Measurements from ENCODE around the gene TUBB4B.
"Not testable (repeated sequence)": the region's sequence is repeated elsewhere in the genome, so short reads cannot be mapped to it uniquely, and the experiment has no call there.

Gene TUBB4B

DNA sequence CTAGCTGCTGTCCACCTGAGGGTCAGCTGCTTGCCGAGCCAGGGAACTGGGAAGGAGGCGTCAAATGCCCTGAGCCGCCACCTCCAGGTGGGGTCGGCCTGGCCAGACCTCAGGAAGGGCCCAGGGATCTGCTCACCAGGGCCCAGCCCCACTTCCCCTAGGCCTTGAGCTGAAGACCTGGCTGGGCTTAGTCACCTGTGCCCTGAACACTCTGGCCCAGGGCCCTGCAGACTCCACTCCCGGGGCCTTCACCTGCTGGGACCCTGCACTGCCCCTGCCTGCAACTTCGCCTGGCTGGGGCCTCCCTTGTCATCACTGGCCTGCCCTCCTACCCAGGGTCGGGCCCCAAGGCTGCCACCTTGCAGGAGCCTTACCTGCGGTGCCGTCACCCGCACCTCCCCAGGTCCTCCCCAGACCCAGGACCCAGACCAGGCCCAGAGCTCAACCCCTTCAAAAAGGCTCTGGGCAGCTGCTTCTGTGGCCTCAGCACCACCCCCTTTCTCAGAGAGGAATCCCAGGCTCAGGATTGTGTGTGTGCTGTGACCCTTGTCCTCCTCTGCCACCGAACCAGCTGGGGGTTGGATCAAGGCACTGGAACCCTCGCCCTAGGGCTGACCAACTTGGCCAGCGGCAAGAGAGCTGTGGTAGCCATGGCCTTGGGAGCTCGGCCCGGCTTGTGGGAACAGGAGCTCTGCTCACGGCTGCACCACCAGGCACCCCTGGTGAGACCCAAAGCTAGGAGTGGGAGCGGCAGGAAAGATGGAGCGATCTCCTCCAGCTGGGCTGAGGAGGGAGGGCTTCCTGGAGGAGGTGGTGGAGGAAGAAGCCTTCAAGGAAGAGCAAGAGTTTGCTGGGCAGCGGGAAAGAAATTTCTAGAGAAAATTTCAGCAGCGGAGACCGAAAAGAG, 12.9 kb downstream of the TUBB4B start:
- no peak for DNase-seq

DNA sequence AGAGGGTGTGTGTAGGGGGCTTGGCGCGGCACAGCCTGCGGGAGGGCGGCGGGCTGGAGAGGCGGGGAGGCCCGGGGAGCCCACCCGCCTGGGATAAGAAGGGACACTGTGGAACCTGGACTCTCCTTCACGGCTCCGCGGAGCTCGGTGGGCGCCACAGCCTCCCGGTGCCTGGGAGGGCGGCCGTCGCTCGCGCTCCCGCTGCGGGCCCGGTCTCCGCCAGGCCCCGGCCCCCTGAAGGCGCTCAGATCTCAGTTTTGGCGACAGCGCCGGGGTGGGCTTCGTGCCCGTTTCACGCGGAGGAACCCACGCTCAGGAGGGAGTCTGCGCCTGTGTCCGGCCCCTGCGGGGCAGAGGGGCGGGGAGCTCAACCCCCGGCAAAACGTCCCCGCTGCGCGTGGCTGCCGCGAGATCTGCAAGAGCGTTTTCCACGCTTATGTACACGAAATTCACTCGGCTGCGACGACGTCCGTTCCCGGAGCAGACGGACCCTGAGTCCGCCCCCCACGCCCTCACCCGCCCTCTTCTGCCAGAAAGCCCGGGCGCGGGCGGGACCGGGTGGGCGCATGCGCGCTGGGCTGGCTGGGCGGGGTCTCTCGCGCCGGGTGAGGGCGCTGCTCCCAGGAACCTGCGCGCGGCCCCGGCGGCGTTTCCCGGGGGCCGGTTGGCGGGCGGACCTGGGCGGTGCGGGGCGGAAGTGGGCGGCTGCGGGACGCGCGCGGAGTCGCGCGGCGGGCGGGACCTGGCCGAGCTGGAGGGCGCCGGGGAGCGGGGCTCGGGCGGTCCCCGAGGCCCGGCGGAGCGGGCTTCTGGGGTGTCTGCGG, 13.7 kb downstream of the TUBB4B start, which contains the start of gene NELFB:
NELFB (plus strand) TSS at position 704 of the 824 bp plus-strand sequence.
- peak; percentile 29 for DNase-seq

DNA sequence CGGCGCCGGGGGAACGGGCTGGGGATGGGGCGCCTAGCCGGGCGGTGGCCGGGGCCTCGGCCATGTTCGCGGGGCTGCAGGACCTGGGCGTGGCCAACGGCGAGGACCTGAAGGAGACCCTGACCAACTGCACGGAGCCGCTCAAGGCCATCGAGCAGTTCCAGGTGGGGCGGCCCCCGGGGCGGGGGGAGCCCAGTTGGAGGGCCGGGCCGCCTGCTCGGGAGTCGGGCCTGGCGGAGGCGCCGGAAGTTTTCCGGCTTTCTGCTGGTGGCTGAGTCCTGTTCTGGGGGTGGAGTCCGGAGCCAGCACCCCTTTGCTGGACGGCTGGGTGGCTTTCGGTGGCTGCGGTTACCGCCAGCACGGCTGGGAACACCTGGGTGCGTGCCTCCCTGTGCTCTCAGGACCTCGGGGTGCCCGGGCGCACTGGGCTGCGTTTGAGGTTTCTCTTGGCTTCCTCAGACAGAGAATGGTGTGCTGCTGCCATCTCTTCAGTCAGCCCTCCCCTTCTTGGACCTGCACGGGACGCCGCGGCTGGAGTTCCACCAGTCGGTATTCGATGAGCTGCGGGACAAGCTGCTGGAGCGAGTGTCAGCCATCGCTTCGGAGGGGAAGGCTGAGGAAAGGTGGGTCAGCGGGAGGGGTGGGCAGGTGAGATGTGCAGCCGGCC, 14.5 kb downstream of the TUBB4B start:
- no peak for DNase-seq

DNA sequence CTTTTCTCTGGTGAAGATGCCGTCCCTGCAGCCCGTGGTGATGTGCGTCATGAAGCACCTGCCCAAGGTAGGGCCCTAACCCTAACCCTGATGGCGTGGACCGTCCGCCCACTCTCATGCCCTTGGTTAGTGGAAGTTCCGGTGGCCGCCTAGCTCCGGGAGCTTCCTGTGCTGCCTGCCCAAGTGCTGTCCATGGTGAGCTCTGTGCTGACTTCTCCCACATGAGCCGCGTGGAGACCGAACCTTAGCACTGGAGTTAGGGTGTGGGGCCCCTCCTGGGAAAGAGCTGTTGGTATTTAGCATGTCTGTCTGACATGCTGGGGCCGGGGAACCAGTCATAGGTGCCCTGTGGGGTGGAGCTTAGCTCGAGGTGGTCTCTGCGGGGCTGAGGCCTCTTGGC, 15.3 kb downstream of the TUBB4B start:
- DNase-seq = no peak

DNA sequence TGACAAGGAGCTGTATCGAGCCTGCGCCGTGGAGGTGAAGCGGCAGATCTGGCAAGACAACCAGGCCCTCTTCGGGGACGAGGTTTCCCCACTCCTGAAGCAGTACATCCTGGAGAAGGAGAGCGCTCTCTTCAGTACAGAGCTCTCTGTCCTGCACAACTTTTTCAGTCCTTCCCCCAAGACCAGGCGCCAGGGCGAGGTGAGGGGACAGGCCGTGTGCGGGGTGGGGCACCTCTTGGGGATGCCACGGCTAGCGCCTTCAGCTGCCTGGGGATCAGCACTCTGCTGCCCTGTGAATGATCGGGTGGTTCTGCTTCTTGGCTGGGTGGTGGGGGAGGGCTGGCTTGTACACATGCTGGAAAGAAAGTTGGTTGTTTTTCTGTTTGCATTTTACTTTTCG, 15.8 kb downstream of the TUBB4B start:
- no peak for DNase-seq

DNA sequence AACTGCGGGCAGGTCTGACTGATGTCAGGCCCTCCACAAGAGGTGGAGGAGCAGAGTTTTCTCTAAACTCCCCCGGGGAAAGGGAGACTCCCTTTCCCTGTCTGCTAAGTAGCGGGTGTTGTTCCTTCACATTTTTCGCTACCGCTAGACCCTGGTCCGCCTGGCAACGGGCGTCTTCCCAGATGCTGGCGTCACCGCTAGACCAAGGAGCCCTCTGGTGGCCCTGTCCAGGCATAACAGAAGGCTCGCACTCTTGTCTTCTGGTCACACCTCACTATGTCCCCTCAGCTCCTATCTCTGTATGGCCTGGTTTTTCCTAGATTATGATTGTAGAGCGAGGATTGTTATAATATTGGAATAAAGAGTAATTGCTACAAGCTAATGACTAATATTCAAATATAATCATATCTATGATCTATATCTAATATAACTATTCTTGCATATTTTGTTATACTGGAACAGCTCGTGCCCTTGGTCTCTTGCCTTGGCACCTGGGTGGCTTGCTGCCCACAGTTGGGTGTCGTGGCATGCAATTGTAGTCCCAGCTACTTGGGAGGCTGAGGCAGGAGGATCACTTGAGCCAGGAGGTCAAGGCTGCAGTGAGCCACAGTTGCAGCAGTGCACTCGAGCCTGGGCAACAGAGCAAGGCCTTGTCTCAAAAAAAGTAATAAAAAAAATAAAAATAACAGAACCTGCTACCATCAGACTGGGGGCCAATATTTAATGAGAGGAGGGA, 21.3 kb downstream of the TUBB4B start:
- not testable (repeated sequence) for DNase-seq

DNA sequence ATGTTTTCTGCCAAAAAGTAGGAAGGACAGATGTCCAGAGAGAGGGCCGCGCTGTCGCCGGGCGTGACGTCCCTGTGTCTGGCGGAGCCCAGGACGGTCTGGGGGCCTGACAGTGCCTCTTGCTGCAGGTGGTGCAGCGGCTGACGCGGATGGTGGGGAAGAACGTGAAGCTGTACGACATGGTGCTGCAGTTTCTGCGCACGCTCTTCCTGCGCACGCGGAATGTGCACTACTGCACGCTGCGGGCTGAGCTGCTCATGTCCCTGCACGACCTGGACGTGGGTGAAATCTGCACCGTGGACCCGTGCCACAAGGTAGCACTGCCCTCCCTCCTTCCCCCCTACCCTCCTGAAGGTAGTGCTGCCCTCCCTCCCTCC, 21.8 kb downstream of the TUBB4B start:
- DNase-seq = no peak

DNA sequence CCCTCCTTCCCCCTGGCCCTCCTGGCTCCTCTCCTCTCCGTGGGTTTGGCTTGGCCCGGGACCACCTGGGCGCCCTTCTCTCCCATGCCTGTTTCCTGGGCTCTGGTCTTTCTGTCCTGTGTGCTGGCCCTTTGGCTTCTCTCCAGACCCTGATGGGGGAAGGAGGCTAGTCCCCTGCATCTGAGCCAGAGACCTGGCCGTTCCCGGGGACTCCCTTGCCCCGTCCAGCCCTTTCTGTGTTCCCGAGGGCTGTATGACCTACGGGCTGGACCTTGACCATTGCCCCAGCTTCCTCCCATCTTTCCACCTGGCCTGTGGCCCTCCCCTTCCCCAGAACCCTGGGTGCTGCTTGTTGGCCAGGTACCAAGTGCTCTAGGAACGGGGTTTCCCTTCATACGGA, 22.4 kb downstream of the TUBB4B start:
- DNase-seq = no peak

DNA sequence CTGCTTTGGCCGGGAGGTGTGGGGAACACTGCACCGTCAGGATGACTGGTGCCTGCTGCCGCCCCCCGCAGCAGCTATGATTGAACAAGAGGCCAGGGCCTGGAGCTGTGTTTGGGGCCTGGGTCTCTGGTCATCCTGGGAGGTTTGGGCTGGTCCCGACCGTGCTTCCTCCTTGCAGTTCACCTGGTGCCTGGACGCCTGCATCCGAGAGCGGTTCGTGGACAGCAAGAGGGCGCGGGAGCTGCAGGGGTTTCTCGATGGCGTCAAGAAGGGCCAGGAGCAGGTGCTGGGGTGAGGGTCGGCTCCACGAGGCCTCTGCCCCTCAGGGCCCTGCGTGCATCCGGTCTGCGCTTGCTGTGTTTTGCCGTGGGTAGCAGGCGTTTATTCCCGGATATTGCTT, 23.0 kb downstream of the TUBB4B start:
- DNase-seq = no peak

DNA sequence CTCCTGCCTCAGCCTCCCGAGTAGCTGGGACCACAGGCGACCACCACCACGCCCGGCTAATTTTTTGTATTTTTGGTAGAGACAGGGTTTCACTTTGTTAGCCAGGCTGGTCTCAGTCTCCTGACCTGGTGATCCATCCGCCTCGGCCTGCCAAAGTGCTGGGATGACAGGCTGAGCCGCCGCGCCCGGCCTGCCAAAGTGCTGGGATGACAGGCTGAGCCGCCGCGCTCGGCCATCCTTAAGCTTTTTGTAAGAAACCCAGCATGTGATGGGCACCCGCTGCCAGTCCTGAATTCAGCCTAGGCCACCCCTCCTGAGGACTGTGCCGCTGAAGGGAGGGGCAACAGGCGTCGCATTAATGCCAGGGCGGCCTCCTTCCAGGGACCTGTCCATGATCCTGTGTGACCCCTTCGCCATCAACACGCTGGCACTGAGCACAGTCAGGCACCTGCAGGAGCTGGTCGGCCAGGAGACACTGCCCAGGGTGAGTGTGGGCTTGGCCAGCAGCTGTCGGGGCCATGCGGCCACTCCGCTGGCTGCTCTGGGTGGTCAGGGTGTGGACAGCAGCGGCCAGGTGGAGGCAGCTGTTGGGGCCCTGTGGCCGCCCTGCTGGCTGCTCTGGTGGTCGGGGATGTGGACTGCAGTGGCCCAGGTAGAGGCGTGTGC, 24.5 kb downstream of the TUBB4B start:
- DNase-seq = no peak

DNA sequence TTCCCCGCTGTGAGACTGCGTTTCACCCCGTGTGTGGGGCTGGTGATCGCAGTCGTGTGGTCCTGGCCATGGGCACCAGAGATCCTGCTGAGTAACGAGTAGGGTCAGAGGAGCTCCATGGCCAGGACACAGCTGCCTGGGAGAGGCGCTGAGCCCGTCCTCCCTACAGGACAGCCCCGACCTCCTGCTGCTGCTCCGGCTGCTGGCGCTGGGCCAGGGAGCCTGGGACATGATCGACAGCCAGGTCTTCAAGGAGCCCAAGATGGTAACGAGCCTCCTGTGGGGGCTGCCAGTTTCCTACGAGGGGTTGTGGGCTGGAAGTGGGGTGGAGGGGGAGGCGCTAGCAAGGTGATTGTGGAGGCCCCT, 25.1 kb downstream of the TUBB4B start:
- no peak for DNase-seq

DNA sequence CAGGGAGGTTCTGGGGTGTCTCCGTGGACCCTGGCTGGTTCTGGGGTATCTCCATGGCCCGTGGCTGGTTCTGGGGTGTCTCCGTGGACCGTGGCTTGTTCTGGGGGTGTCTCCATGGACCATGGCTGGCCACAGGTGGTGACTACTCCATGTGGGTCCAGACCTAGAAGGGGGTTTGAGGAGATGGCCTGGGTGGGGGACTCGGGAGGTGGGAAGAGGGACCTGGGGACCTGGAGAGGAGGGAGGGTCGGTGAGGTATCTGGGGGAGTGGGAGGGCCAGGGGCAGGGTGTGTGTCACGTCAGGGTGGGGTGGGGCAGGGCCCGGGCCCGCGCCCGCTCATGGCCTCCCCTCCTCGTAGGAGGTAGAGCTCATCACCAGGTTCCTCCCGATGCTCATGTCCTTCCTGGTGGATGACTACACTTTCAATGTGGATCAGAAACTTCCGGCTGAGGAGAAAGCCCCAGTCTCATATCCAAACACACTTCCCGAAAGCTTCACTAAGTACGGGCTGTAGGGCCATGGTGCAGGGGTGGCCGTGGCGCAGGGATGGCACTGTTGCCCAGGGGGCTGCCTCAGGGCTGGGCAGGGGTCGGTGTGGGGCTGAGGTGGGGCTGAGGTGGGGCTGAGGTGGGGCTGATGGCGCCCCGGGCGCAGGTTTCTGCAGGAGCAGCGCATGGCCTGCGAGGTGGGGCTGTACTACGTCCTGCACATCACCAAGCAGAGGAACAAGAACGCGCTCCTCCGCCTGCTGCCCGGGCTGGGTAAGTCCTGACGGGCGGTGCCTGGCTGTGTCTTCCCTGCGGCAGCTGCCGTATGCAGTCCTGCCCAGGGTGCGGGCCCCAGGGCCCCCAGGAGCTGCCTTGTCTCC, 25.7 kb downstream of the TUBB4B start:
- DNase-seq = no peak

DNA sequence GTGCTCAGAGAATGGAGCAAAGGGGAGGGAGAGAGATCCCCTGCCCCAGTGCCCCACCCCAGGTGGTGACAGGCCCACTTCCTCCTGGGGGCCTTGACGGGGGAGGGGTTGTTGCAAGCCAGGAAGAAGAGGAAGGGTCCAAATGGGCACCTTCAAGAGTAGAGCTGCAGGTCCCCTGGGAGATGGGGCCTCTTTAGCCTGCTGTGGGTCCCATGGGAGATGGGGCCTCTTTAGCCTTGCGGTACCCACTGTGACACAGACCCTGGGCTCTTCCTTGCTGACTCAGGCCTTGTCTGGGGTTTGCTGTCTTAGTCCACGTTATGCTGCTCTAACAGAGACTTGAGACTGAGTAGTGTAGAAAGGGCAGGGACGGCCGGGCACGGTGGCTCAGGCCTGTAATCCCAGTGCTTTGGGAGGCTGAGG, 26.9 kb downstream of the TUBB4B start:
- DNase-seq = no peak

DNA sequence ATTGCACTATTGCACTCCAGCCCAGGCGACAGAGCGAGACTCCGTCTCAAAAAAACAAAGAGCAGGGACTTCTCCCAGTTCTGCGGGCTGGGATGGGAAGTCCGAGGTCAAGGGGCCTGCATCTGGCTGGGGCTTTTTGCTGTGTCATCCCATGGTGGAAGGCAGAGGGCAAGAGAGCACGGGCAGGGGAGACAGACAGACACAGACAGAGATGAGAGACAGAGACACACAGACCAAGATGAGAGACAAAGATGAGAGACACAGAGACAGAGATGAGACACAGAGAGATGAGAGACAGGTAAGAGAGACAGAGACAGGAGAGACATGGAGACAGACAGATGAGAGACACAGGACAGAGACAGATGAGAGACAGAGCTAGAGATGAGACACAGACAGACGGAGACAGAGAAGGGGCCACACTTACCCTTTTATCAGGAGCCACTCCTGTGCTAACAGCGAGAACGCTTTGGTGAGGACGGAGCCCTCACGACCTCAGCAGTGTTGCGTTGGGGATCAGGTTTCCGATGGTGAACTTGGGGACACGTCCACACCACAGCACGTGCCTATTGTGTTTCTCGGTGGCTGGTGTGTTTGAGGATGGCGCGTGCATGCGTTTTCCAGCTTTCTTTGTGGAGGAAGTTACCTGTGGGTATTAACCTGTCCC, 27.6 kb downstream of the TUBB4B start:
- DNase-seq = no peak

DNA sequence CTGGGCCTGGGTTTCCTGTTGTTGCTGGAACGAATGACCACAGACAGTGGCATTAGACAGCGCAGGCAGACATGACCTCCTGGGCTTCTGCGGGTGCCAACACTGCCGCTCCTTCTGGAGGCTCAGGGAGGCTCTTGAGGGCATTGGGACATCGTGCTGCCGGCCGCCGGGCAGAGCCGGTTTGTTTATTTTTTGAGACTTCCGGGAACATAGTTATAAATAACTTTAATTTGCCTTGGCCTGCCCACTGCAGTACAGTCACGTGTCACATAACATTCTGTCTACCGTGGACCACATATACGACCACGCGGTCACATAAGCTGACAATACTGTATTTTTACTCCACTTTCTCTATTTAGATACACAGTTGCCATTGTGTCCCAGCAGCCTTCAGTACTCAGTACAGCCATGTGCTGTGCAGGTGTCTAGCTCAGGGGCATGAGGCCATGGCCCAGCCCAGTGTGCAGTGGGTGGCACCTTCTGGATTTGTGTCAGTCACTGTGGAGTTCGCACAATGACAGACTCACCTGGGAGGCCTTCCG, 28.2 kb downstream of the TUBB4B start:
- no peak for DNase-seq

DNA sequence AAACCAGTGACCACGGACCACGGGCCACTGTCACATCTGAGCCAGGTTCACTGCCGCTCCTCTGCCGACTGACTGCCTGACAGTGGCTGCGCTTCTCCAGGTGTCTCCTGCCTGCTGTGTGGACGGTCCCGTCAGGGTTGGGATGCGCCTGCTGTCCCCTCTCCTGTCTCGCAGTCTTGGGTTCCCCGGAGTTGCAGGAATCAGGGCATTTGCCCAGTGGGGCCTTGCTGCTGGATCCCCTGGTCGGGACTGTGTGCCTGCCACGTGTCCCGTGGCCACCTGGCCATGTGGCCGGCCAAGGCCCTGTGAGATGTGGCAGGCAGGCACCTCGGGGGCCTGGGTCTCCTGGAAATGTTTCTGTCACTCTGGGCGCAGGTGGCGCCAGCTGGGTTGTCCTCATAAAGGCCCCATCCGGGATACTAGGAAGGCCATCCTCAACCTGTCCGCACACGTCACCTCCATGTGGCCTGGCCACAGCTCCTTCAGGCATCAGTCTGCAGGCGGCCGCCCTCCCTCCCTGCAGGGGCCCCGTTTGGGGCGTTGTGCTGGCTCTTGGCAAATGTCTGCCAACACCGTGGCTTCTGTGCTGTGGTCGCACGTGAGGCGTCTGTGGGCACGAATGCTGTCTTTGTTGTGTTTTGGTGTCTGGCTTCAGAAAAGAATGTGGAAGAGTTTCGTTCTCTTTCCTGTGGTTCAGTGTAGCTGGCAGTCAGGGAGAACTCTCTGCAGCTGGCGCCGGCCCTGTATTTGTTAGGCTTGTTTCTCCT, 30.0 kb downstream of the TUBB4B start:
- no peak for DNase-seq

DNA sequence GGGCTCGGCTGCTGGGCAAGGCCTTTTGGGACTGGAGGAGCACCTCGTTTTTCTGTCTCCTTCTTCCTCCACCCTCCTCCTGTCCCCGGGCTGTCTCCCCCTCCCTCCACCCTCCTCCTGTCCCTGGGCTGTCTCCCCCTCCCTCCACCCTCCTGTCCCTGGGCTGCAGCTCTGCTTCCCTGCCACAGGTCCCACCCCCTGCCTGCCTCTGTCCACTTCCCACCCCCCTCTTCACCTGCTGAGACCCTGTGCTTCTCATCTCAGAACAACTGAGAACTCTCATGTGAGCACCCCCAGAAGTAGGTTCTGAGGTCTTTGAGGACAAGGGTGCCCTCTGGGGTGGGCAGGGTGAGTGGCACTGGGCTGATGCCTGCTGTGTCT, 30.6 kb downstream of the TUBB4B start:
- DNase-seq = no peak

DNA sequence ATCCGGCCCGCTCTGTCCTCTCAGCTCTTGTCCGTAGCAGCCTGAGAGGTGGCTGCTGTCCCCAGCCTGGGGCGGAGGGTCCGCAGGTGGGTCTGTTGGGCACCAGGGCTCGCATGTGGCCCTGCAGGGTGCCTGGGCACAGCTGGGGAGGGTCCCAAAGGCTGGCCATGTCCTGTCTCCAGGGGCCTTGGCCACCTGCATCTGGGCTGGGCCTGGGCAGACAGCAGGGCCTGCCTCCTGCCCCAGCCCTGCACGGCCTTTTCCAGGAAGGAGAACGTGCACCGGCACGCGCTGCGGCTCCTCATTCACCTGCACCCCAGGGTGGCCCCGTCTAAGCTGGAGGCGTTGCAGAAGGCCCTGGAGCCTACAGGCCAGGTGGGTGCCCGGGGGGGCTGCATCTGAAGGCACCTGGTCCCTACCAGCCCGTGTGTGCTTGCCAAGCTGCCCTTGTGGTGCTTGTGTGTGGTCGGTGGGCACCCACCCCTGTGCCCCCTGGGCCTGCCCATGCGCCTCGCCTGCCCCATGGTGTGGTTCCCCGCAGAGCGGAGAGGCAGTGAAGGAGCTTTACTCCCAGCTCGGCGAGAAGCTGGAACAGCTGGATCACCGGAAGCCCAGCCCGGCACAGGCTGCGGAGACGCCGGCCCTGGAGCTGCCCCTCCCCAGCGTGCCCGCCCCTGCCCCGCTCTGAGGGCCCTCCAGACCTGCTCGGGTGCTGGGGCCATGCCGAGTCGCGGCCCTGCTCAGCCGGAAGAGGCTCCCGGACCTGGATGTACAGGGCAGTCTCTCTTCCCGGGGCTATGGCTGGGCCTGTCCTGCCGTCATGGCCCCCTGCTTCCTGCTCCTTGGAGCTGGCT, 31.4 kb downstream of the TUBB4B start:
- DNase-seq = no peak

DNA sequence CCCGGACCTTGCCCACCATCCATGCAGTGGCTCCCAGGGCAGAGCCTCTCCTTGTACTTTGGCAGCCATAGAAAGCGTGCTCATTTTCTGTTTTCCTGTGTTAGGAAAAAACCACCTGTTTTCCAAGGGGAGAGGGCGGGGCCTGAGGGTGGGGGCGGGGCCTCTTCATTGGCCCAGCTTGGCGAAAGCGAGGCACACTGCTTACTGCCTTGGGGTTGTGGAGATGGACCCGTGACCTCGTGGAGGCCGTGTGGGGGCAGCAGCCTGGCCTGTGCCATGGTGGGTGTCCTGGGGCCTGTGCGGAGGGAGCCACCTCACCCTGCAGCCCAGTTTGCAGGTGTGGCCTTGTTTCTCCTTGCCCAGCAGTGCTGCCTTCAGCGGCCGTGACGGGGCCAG, 32.0 kb downstream of the TUBB4B start:
- no peak for DNase-seq

Data from NCI-H524 treated with DMSO at 0.1 percent for 48 hours (cell line).